Measurements from ENCODE around the gene HS3ST3A1. TPM values are rescaled to one million over a fixed set of nuclear protein-coding genes. Genes with fewer than 3 reads are reported as not detected.

The HS3ST3A1 gene
- total RNA-seq, 4 donors from 2014 or later = 2.9 to 10.5 (median 5.0) TPM

DNA sequence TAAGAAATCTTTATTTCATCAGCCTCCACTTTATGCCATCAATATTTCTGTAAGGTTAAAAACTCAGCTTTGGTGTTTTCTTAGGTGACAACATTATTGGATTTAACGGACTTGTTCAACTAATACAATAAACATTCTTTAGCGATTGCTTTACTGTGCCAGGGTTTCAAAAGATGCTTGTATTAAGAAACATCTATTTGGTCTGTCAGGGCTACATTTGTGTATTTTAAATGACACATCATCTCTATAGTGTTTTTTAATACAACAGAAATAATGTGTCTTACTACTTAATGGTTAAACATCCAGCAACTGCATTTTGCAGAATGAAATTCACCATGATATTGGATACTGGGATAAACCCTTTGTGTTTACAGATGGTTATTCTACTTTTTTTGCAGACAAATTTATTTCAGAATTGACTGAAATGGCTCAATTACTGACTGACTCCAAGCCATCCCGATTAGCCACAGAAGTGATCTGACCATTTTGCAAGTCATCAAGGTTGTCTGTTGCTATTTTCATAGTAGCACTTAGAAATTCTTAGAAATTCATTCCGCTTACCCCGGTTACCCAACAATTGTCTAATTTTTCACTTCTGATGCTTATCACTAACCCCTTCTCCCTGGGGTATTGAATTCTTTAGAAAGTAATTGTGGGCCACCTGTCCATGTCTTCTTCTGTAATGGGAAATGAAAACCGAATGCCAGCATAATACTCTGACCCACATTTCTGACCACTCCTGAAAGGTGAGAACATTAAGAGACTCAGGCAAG is 63.7 kb downstream of the HS3ST3A1 start:
- Histone ChIP-seq H3K9me3 (no peaks in the 10 kb centered on the region), H3K27me3 (no peaks in the 10 kb centered on the region), H3K27ac (no peak overlapping the region), H3K4me3 (no peak overlapping the region), H3K36me3 (no peaks in the 10 kb centered on the region), H3K4me1 (peaks cover 3% of the 10 kb centered on the region)
- TF ChIP-seq POLR2A (IDR thresholded peaks at IDR 0.05) (no peak), EP300 (IDR thresholded peaks at IDR 0.05) (no peak), POLR2AphosphoS5 (IDR thresholded peaks at IDR 0.05) (no peak)
- TF ChIP-seq, protein P1, sequence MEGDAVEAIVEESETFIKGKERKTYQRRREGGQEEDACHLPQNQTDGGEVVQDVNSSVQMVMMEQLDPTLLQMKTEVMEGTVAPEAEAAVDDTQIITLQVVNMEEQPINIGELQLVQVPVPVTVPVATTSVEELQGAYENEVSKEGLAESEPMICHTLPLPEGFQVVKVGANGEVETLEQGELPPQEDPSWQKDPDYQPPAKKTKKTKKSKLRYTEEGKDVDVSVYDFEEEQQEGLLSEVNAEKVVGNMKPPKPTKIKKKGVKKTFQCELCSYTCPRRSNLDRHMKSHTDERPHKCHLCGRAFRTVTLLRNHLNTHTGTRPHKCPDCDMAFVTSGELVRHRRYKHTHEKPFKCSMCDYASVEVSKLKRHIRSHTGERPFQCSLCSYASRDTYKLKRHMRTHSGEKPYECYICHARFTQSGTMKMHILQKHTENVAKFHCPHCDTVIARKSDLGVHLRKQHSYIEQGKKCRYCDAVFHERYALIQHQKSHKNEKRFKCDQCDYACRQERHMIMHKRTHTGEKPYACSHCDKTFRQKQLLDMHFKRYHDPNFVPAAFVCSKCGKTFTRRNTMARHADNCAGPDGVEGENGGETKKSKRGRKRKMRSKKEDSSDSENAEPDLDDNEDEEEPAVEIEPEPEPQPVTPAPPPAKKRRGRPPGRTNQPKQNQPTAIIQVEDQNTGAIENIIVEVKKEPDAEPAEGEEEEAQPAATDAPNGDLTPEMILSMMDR (IDR thresholded peaks at IDR 0.05) = no peak
- 91% methylated on average over 6 of the region's 6 CpGs for WGBS
- DNase-seq (ENCODE audit: low spot score in 2 of 2) = no peak

DNA sequence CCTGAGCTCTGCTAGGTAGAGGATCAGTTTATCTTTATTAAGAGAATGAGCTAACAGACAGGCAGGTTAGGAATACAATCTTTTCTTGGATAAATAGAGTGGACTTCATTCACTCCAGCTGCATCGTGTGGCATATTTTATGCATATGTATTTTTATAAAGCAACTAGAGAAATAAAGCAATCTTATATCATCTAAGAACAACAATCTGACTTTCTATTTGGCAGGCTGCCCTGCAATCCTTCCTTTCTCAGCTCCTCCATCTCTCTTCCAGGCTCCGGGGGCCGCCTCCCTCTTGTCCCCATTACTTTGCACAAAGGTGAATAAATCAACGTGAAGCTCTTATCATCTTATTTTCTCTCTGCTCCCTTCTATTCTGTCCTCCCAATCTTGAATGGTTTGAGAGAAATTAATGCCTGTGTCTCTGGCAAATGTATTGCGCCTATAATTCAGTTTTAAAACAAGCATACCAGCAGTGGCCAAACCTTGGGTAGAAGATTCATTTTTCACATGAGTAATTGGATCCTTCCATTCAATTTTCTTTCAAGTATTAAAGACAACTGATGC is 64.5 kb downstream of the HS3ST3A1 start:
- no peaks in the 10 kb centered on the region for H3K36me3 ChIP-seq
- no peaks in the 10 kb centered on the region for H3K9me3 ChIP-seq
- no peak overlapping the region for H3K4me3 ChIP-seq
- 70% methylated on average over 5 of the region's 5 CpGs for WGBS
- no peak for DNase-seq (ENCODE audit: low spot score in 2 of 2)
- no peaks in the 10 kb centered on the region for H3K27me3 ChIP-seq
- H3K4me1 ChIP-seq = peaks cover 3% of the 10 kb centered on the region
- H3K27ac ChIP-seq = no peak overlapping the region
- TF ChIP-seq EP300 (IDR thresholded peaks at IDR 0.05) (no peak), POLR2A (IDR thresholded peaks at IDR 0.05) (no peak), POLR2AphosphoS5 (IDR thresholded peaks at IDR 0.05) (no peak)
- TF ChIP-seq, protein P1 (IDR thresholded peaks at IDR 0.05) = no peak

DNA sequence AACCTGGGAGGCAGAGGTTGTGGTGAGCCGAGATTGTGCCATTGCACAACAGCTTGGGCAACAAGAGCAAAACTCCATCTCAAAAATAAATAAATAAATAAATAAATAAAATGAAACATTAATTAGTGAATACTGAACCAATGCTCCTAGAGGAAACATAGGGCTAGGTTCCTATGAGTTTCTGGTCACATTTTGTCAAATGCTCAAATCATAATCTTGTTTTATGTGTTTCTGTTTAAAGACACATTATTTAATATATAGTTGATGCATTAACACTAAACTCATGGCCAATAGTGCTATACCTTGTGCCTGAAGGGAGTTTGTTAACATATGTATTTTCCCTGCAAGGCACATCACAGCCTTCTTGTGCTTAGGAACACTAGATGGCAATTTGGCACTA is 66.8 kb downstream of the HS3ST3A1 start:
- Histone ChIP-seq H3K4me1 (no peaks in the 10 kb centered on the region), H3K36me3 (no peaks in the 10 kb centered on the region), H3K4me3 (no peak overlapping the region), H3K27ac (no peak overlapping the region), H3K9me3 (no peaks in the 10 kb centered on the region), H3K27me3 (no peaks in the 10 kb centered on the region)
- WGBS = 89% methylated on average over 1 of the region's 1 CpG
- DNase-seq (ENCODE audit: low spot score in 2 of 2) = no peak
- TF ChIP-seq, protein P1 (IDR thresholded peaks at IDR 0.05) = no peak
- TF ChIP-seq POLR2A (IDR thresholded peaks at IDR 0.05) = no peak
- no peak for TF ChIP-seq EP300 (IDR thresholded peaks at IDR 0.05)

GRCh38 chr17:13531721-13532120 is 70.0 kb downstream of the HS3ST3A1 start:
- Histone ChIP-seq H3K4me1 (no peaks in the 10 kb centered on the region), H3K4me3 (no peak overlapping the region), H3K9me3 (no peaks in the 10 kb centered on the region), H3K27me3 (no peaks in the 10 kb centered on the region), H3K36me3 (no peaks in the 10 kb centered on the region), H3K27ac (no peak overlapping the region)
- 72% methylated on average over 2 of the region's 2 CpGs for WGBS
- no peak for TF ChIP-seq POLR2AphosphoS5 (IDR thresholded peaks at IDR 0.05)
- DNase-seq (ENCODE audit: low spot score in 2 of 2) = no peak

- no peaks in the 10 kb centered on the region for H3K4me1 ChIP-seq
- no peak for TF ChIP-seq EP300 (IDR thresholded peaks at IDR 0.05)
- TF ChIP-seq, protein P1 (IDR thresholded peaks at IDR 0.05) = no peak
- no peak for TF ChIP-seq POLR2A (IDR thresholded peaks at IDR 0.05)
- no peak for TF ChIP-seq POLR2AphosphoS5 (IDR thresholded peaks at IDR 0.05)
- no peaks in the 10 kb centered on the region for H3K36me3 ChIP-seq
- no peak overlapping the region for H3K27ac ChIP-seq
- DNase-seq (ENCODE audit: low spot score in 2 of 2) = no peak
- H3K27me3 ChIP-seq = no peaks in the 10 kb centered on the region
- WGBS = 57% methylated on average over 3 of the region's 3 CpGs
- H3K4me3 ChIP-seq = no peak overlapping the region
- no peaks in the 10 kb centered on the region for H3K9me3 ChIP-seq
Measured at GRCh38 chr17:13525876-13526275, 75.9 kb downstream of the HS3ST3A1 start.

Data from suprapubic skin (tissue), 4 donors.